SK-N-SH (cell line): Measurements from ENCODE around the gene RASSF8. TPM values are rescaled to one million over a fixed set of nuclear protein-coding genes. Genes with fewer than 3 reads are reported as not detected.
A peak's percentile ranks its signal among the peaks of the same experiment; 100 is the strongest.

ENCODE experiments used
- CTCF ChIA-PET: fragments of 300-600, 350-600 bp; formaldehyde crosslinking; extraction: SDS; loops from one replicate; lab custom pipeline; 2021; lab: Yijun Ruan, JAX
- POLR2A ChIA-PET: fragments of 350-600 bp; sonication (Branson Sonifier 250); formaldehyde crosslinking; extraction: SDS; loops from one replicate; lab custom pipeline; 2020; ENCODE audit warnings: antibody characterized with exemption, inconsistent platforms; lab: Yijun Ruan, JAX
- DNase-seq: peaks from one replicate; pipeline ENCODE4 v3.0.0; 2012
- H2AFZ ChIP-seq: fragments of 200-600 bp; sonication (generic); 2 replicates; pipeline ENCODE4 v1.8.1; 2016; ENCODE audit warnings: antibody characterized with exemption, mild to moderate bottlenecking, low read depth
- H3F3A ChIP-seq: fragments of 200-600 bp; sonication (generic); replicated peaks from 2 replicates; pipeline ENCODE3; 2016; ENCODE audit warnings: antibody characterized with exemption, mild to moderate bottlenecking; ENCODE audit not compliant: insufficient read depth
- H3K27ac ChIP-seq, 2 experiments: fragments of 200-500 bp in 1 of 2; fragments of 200-600 bp in 1 of 2; sonication (Bioruptor generic) in 1 of 2; sonication (generic), shearing (Covaris generic) in 1 of 2; 2 replicates each; pipeline versions ENCODE4 v1.5.1 to v1.6.1; 2014 to 2016; ENCODE audit warnings: low read depth in 2 of 2, inconsistent platforms in 1 of 2, low read length in 1 of 2, mild to moderate bottlenecking in 1 of 2, mixed read lengths in 1 of 2
- H3K27me3 ChIP-seq: fragments of 200-600 bp; sonication (generic), shearing (Covaris generic); 2 replicates; pipeline ENCODE4 v1.6.1; 2016; ENCODE audit warnings: mixed run types; ENCODE audit not compliant: insufficient read depth
- H3K36me3 ChIP-seq, 2 experiments: fragments of 200-500 bp in 1 of 2; fragments of 200-600 bp in 1 of 2; sonication (Bioruptor generic) in 1 of 2; sonication (generic) in 1 of 2; replicated peaks in 1 of 2; 2 replicates each; pipeline versions ENCODE3 to v1.5.1; 2014 to 2016; ENCODE audit warnings: low read length in 1 of 2, mild to moderate bottlenecking in 1 of 2; ENCODE audit not compliant: insufficient read depth in 2 of 2, control insufficient read depth in 1 of 2
- H3K4me1 ChIP-seq, 2 experiments: fragments of 200-500 bp in 1 of 2; fragments of 200-600 bp in 1 of 2; sonication (Bioruptor generic) in 1 of 2; sonication (generic), shearing (Covaris generic) in 1 of 2; 2 replicates each; pipeline versions ENCODE4 v1.5.1 to v1.6.1; 2014 to 2016; ENCODE audit warnings: low read depth in 1 of 2, low read length in 1 of 2, mixed run types in 1 of 2; ENCODE audit not compliant: insufficient read depth in 2 of 2, control insufficient read depth in 1 of 2
- H3K4me2 ChIP-seq: fragments of 200-600 bp; sonication (generic), shearing (Covaris generic); 2 replicates; pipeline ENCODE4 v1.6.1; 2017; ENCODE audit warnings: mixed run types
- H3K4me3 ChIP-seq, 2 experiments: fragments of 200-500 bp in 1 of 2; fragments of 200-600 bp in 1 of 2; sonication (Bioruptor generic) in 1 of 2; sonication (generic), shearing (Covaris generic) in 1 of 2; 2 replicates each; pipeline versions ENCODE4 v1.5.1 to v1.8.1; 2014 to 2016; ENCODE audit warnings: low read depth in 2 of 2, inconsistent platforms in 1 of 2, low read length in 1 of 2, mild to moderate bottlenecking in 1 of 2, mixed read lengths in 1 of 2, moderate library complexity in 1 of 2
- H3K79me2 ChIP-seq: fragments of 200-600 bp; sonication (generic); 2 replicates; pipeline ENCODE4 v1.8.1; 2017; ENCODE audit warnings: mild to moderate bottlenecking; ENCODE audit not compliant: insufficient read depth
- H3K9ac ChIP-seq: fragments of 200-600 bp; sonication (generic); 2 replicates; pipeline ENCODE4 v1.6.1; 2017; ENCODE audit warnings: mixed run types
- H3K9me2 ChIP-seq: fragments of 200-600 bp; sonication (generic); 2 replicates; pipeline ENCODE4 v1.6.1; 2017; ENCODE audit warnings: mixed run types
- H3K9me3 ChIP-seq: fragments of 200-600 bp; sonication (generic); 2 replicates; pipeline ENCODE4 v1.6.1; 2017; ENCODE audit warnings: mixed run types, mild to moderate bottlenecking, moderate library complexity
- H4K20me1 ChIP-seq: fragments of 200-600 bp; sonication (generic); 2 replicates; pipeline ENCODE4 v1.6.1; 2017; ENCODE audit warnings: mild to moderate bottlenecking, mixed run types; ENCODE audit not compliant: insufficient read depth
- CHD2 ChIP-seq: fragments of 150-350 bp; IDR thresholded peaks from 2 replicates; pipeline ENCODE4 v1.6.1; 2018; ENCODE audit warnings: low read length; ENCODE audit not compliant: partially characterized antibody
- EP300 ChIP-seq, 2 experiments: IDR thresholded peaks; 2 replicates each; pipeline versions ENCODE4 v1.4.0 to v1.6.1; 2012; ENCODE audit warnings: borderline replicate concordance in 1 of 2, low read depth in 1 of 2, low read length in 1 of 2
- FOXJ3 ChIP-seq: sonication (generic); formaldehyde crosslinking; IDR thresholded peaks from 2 replicates; pipeline ENCODE4 v1.5.1; 2020; ENCODE audit warnings: mild to moderate bottlenecking, missing genetic modification reagents
- GATA2 ChIP-seq: sonication (generic); formaldehyde crosslinking; IDR thresholded peaks from 2 replicates; pipeline ENCODE4 v1.5.0; 2020; ENCODE audit warnings: mild to moderate bottlenecking, missing genetic modification reagents
- JUND ChIP-seq: IDR thresholded peaks from 2 replicates; pipeline ENCODE4 v1.4.0; 2012
- MAX ChIP-seq: IDR thresholded peaks from 2 replicates; pipeline ENCODE4 v1.4.0; 2012; ENCODE audit warnings: low read depth
- MXI1 ChIP-seq: IDR thresholded peaks from 2 replicates; pipeline ENCODE4 v1.6.1; 2012; ENCODE audit warnings: mild to moderate bottlenecking, low read depth, low read length, improper control_type of control experiment
- NRF1 ChIP-seq: IDR thresholded peaks from 2 replicates; pipeline ENCODE4 v1.6.1; 2012; ENCODE audit warnings: low read depth, mild to moderate bottlenecking, low read length
- PBX3 ChIP-seq: IDR thresholded peaks from 2 replicates; pipeline ENCODE4; 2012
- RAD21 ChIP-seq: IDR thresholded peaks from 2 replicates; pipeline ENCODE4 v1.6.1; 2012; ENCODE audit warnings: mild to moderate bottlenecking, low read length
- RFX5 ChIP-seq: IDR thresholded peaks from 2 replicates; pipeline ENCODE4 v1.6.1; 2012; ENCODE audit warnings: mild to moderate bottlenecking, improper control_type of control experiment, low read length
- SIN3A ChIP-seq: IDR thresholded peaks from 2 replicates; pipeline ENCODE4 v1.6.1; 2012; ENCODE audit warnings: low read depth, mild to moderate bottlenecking, low read length, moderate library complexity, borderline replicate concordance
- TAF1 ChIP-seq: IDR thresholded peaks from 2 replicates; pipeline ENCODE4 v1.6.1; 2012; ENCODE audit warnings: low read depth, mild to moderate bottlenecking, low read length, moderate library complexity, borderline replicate concordance
- TCF12 ChIP-seq: IDR thresholded peaks from 2 replicates; pipeline ENCODE4 v1.4.0; 2012
- USF1 ChIP-seq: IDR thresholded peaks from 2 replicates; pipeline ENCODE4 v1.4.0; 2012; ENCODE audit warnings: low read depth, borderline replicate concordance
- USF2 ChIP-seq: fragments of 150-350 bp; IDR thresholded peaks from 2 replicates; pipeline ENCODE4 v1.6.1; 2017; ENCODE audit warnings: antibody characterized with exemption, low read length, low read depth, borderline replicate concordance
- WGBS: methylation state at CpG from one replicate; pipeline ENCODE4 v1.1.6; 2017; ENCODE audit warnings: low lambda C conversion rate; 5-methylcytosine and 5-hydroxymethylcytosine counted together
- polyA plus RNA-seq, 3 experiments: library from polyadenylated mRNA; depleted of rRNA; stranded (reverse); fragments of >200 nt; gene quantifications; 2 replicates each; pipeline ENCODE4 v1.2.3, GENCODE V29; 2012
- TF ChIP-seq, protein P1 (sequence below): fragments of 200-600 bp; sonication (generic); IDR thresholded peaks from 2 replicates; pipeline ENCODE4 v1.6.1; 2017; ENCODE audit warnings: antibody characterized with exemption, mild to moderate bottlenecking, moderate library complexity
- TF ChIP-seq, protein P2 (sequence below): IDR thresholded peaks from 2 replicates; pipeline ENCODE4 v1.4.0; 2012; ENCODE audit warnings: low read depth, borderline replicate concordance

The RASSF8 gene
- polyA plus RNA-seq, 1 of the 3 experiments (the other 2 are of a cell fraction), result 15.3 TPM

- no peak for TF ChIP-seq USF2
- TF ChIP-seq RAD21, result no peak
- no peak for TF ChIP-seq TAF1
- TF ChIP-seq GATA2 (CRISPR knock-in tag), result no peak
- no peak for TF ChIP-seq MAX
- TF ChIP-seq CHD2, result no peak
- no peak for TF ChIP-seq TCF12
- no peak for TF ChIP-seq FOXJ3 (CRISPR knock-in tag)
- TF ChIP-seq, all 33 proteins: peak for 0
Observed at GRCh38 chr12:26113181-26113654, 154.7 kb downstream of the RASSF8 start (continued).

DNA sequence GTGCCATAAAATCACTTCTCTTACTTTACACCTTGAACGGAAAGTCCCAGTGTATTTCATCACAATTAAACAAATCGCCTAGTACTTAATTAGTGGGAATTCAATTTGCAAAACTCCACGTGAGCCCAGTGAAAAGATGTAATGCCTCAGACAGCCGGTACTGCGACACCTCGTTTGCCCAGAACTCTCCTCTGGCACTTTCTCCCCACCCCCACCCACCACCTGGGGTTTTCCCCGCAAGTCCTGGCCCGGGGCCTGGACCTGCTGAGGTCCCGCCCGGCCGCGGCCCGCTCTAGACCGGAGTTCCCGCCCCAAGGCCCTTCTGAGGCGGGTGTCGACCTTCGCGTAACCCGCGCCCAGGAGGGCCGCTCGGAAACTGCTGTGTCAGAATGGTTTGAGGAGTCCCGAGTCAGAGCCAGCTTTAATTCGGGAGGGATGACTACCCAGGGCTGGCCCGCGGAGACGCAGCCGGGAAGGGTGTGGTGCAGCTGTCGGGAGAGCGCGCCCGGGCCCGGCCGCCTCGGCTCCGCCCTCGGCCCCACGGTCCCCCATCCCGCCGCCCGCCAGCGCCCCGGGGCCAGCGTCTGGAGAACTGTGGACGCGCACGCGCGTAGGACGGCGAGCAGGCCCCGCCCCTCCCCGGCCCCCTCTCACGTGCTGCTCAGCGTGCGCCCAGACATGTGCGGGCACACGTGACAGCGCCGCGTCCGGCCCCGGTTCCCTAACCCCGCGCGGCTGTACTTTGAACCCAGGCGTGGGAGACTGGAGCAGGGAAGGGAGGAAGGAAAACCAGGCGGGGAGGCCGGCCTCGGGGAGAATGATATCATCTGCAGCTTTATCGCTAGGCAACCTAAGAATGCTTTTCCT lies 155.6 kb downstream of the RASSF8 start:
- Histone ChIP-seq H2AFZ (peak overlapping the region; percentile 47; the same call in 1 of the 2 replicates), H3F3A (peaks cover 4% of the 10 kb centered on the region), H3K9me3 (no peaks in the 10 kb centered on the region), H3K27ac (peak overlapping the region; percentile 51 to 82), H4K20me1 (no peaks in the 10 kb centered on the region), H3K27me3 (no peaks in the 10 kb centered on the region), H3K36me3 (no peaks in the 10 kb centered on the region), H3K79me2 (no peaks in the 10 kb centered on the region), H3K4me3 (peak overlapping the region; percentile 58 to 65), H3K9me2 (no peaks in the 10 kb centered on the region), H3K9ac (peak overlapping the region; percentile 75), H3K4me1 (peaks cover 2 to 12% of the 10 kb centered on the region in 2 experiments; a peak in 3 of 4 replicates)
- CTCF ChIA-PET, result interaction anchor here (1.0 to 2.1 kb wide), 7 partner anchors 10 to 720 kb away, joined by 3 to 8 read pairs (median 5); partner anchors contain the start of gene BHLHE41
- WGBS, result 9% methylated on average over 16 of the region's 72 CpGs
- POLR2A ChIA-PET, result no interaction called here
- DNase-seq, result peak; percentile 99
- peak; percentile 61; the same call in 1 of the 2 replicates for TF ChIP-seq USF2
- TF ChIP-seq MAX, result peak; percentile 99
- TF ChIP-seq CHD2, result peak; percentile 9
- no peak for TF ChIP-seq FOXJ3 (CRISPR knock-in tag)
- TF ChIP-seq EP300 (IDR thresholded peaks at IDR 0.05; ENCODE audit: borderline replicate concordance in 1 of 2, low read depth in 1 of 2, low read length in 1 of 2), result peak in 1 of 2 experiments; percentile 39; a peak in 1 of 4 replicates
- TF ChIP-seq NRF1, result peak; percentile 71
- TF ChIP-seq USF1, result peak; percentile 89
- 0 out of 2 replicates have a peak, but pooled peaks have one; percentile 7 for TF ChIP-seq JUND
- peak; percentile 35 for TF ChIP-seq SIN3A
- peak; percentile 92 for TF ChIP-seq MXI1
- TF ChIP-seq, protein P1, sequence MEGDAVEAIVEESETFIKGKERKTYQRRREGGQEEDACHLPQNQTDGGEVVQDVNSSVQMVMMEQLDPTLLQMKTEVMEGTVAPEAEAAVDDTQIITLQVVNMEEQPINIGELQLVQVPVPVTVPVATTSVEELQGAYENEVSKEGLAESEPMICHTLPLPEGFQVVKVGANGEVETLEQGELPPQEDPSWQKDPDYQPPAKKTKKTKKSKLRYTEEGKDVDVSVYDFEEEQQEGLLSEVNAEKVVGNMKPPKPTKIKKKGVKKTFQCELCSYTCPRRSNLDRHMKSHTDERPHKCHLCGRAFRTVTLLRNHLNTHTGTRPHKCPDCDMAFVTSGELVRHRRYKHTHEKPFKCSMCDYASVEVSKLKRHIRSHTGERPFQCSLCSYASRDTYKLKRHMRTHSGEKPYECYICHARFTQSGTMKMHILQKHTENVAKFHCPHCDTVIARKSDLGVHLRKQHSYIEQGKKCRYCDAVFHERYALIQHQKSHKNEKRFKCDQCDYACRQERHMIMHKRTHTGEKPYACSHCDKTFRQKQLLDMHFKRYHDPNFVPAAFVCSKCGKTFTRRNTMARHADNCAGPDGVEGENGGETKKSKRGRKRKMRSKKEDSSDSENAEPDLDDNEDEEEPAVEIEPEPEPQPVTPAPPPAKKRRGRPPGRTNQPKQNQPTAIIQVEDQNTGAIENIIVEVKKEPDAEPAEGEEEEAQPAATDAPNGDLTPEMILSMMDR, result peak; percentile 33; the same call in 1 of the 2 replicates
- no peak for TF ChIP-seq RFX5
- peak; percentile 20 for TF ChIP-seq TCF12
- TF ChIP-seq, protein P2, sequence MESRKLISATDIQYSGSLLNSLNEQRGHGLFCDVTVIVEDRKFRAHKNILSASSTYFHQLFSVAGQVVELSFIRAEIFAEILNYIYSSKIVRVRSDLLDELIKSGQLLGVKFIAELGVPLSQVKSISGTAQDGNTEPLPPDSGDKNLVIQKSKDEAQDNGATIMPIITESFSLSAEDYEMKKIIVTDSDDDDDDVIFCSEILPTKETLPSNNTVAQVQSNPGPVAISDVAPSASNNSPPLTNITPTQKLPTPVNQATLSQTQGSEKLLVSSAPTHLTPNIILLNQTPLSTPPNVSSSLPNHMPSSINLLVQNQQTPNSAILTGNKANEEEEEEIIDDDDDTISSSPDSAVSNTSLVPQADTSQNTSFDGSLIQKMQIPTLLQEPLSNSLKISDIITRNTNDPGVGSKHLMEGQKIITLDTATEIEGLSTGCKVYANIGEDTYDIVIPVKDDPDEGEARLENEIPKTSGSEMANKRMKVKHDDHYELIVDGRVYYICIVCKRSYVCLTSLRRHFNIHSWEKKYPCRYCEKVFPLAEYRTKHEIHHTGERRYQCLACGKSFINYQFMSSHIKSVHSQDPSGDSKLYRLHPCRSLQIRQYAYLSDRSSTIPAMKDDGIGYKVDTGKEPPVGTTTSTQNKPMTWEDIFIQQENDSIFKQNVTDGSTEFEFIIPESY, result no peak
- 0 out of 2 replicates have a peak, but pooled peaks have one; percentile 21 for TF ChIP-seq GATA2 (CRISPR knock-in tag)
- TF ChIP-seq TAF1, result peak; percentile 18; the same call in 1 of the 2 replicates
- TF ChIP-seq RAD21, result no peak; the same call in 1 of the 2 replicates
- TF ChIP-seq PBX3, result no peak
- TF ChIP-seq, all 33 proteins: peak for 13
- peak overlapping the region; percentile 70 for H3K4me2 ChIP-seq
